Endothelial cell of umbilical vein (primary cell): ENCODE results near the gene GGA1. TPM values are rescaled to one million over a fixed set of nuclear protein-coding genes. Genes with fewer than 3 reads are reported as not detected.

ENCODE experiments used
- BruUV-seq: library from RNA; stranded (reverse); fragments of 400-500 nt; replicated peaks from 2 replicates; lab custom pipeline; 2021; lab: Mats Ljungman, UMichigan
- CTCF ChIA-PET: fragments of 300-600, 350-600 bp; sonication (Branson Sonifier 250); formaldehyde crosslinking; loops from one replicate; lab custom pipeline; 2021; ENCODE audit warnings: antibody characterized with exemption, inconsistent platforms; lab: Charles Lee
- POLR2A ChIA-PET: fragments of 300-600, 350-600 bp; sonication (Branson Sonifier 250); formaldehyde crosslinking; loops from one replicate; lab custom pipeline; 2021; ENCODE audit warnings: antibody characterized with exemption, inconsistent platforms; lab: Charles Lee
- DNase-seq: peaks from one replicate; pipeline ENCODE4 v3.0.0-alpha.2; 2011; ENCODE audit warnings: low read depth, low spot score
- FAIRE-seq: peaks from 2 replicates; lab custom pipeline; 2011; peaks lifted over from hg19 to GRCh38; lab: Jason Lieb, UNC
- H2AFZ ChIP-seq: 2 replicates; pipeline ENCODE4 v1.6.0; 2012; ENCODE audit warnings: low read depth, low read length, control low read depth, inconsistent platforms
- H3K27ac ChIP-seq: 2 replicates; pipeline ENCODE4 v1.5.1; 2011; ENCODE audit warnings: low read depth, mild to moderate bottlenecking, control low read depth, low read length, moderate library complexity; ENCODE audit not compliant: insufficient read depth
- H3K27me3 ChIP-seq, 2 experiments: 2 replicates each; pipeline versions ENCODE4 v1.6.0 to v1.6.1; 2011; ENCODE audit warnings: low read length in 2 of 2, mixed read lengths in 1 of 2; ENCODE audit not compliant: control insufficient read depth in 2 of 2, insufficient read depth in 2 of 2
- H3K36me3 ChIP-seq, 2 experiments: 2 replicates in 1 of 2; 3 replicates in 1 of 2; pipeline ENCODE4 v1.5.1; 2011; ENCODE audit warnings: low read length in 2 of 2, mild to moderate bottlenecking in 1 of 2, moderate library complexity in 1 of 2; ENCODE audit not compliant: control insufficient read depth in 2 of 2, insufficient read depth in 2 of 2; ENCODE audit errors: extremely low read depth in 1 of 2
- H3K4me1 ChIP-seq: 3 replicates; pipeline ENCODE4 v1.5.1; 2011; ENCODE audit warnings: mild to moderate bottlenecking, low read length; ENCODE audit not compliant: control insufficient read depth, insufficient read depth; ENCODE audit errors: extremely low read depth
- H3K4me2 ChIP-seq: 2 replicates; pipeline ENCODE4 v1.6.1; 2011; ENCODE audit warnings: low read length, control low read depth, mixed read lengths; ENCODE audit not compliant: insufficient read depth
- H3K4me3 ChIP-seq, 3 experiments: fragments of 200-600 bp in 1 of 3; sonication (generic), shearing (Covaris generic) in 1 of 3; replicated peaks in 1 of 3; 2 replicates each; pipeline ENCODE4 v1.5.1; 2011 to 2016; ENCODE audit warnings: control low read depth in 3 of 3, low read length in 3 of 3, mild to moderate bottlenecking in 2 of 3, inconsistent platforms in 1 of 3, low read depth in 1 of 3, moderate library complexity in 1 of 3; ENCODE audit not compliant: insufficient read depth in 1 of 3
- H3K79me2 ChIP-seq: 2 replicates; pipeline ENCODE4 v1.6.0; 2012; ENCODE audit warnings: low read length, inconsistent platforms; ENCODE audit not compliant: control insufficient read depth, insufficient read depth
- H3K9ac ChIP-seq: replicated peaks from 2 replicates; pipeline ENCODE3; 2011; ENCODE audit warnings: low read length, control low read depth; ENCODE audit not compliant: insufficient read depth; ENCODE audit errors: extremely low read depth
- H3K9me1 ChIP-seq: replicated peaks from 3 replicates; pipeline ENCODE4 v1.6.0; 2011; ENCODE audit warnings: mild to moderate bottlenecking, low read length; ENCODE audit not compliant: control insufficient read depth, insufficient read depth; ENCODE audit errors: extremely low read depth
- H3K9me3 ChIP-seq: replicated peaks from 2 replicates; pipeline ENCODE4 v1.5.1; 2012; ENCODE audit warnings: low read length, inconsistent platforms; ENCODE audit not compliant: control insufficient read depth, insufficient read depth
- H4K20me1 ChIP-seq: replicated peaks from 2 replicates; pipeline ENCODE3; 2011; ENCODE audit warnings: mild to moderate bottlenecking, low read length; ENCODE audit not compliant: control insufficient read depth, insufficient read depth; ENCODE audit errors: extremely low read depth
- CTCF ChIP-seq, 2 donors: IDR thresholded peaks; 1 replicate in 1 of 2; 2 replicates in 1 of 2; pipeline ENCODE4 v1.5.1; 2011; ENCODE audit warnings: low read length in 2 of 2, mild to moderate bottlenecking in 2 of 2, moderate library complexity in 2 of 2, control low read depth in 1 of 2, inconsistent platforms in 1 of 2, low read depth in 1 of 2; ENCODE audit not compliant: insufficient read depth in 1 of 2; ENCODE audit errors: extremely low read depth in 1 of 2
- EZH2 ChIP-seq: IDR thresholded peaks from 2 replicates; pipeline ENCODE4 v1.6.1; 2012; ENCODE audit warnings: borderline replicate concordance, low read depth, mild to moderate bottlenecking, moderate library complexity, low read length, inconsistent platforms; ENCODE audit not compliant: severe bottlenecking
- FOS ChIP-seq: IDR thresholded peaks from 2 replicates; pipeline ENCODE4 v1.6.1; 2011; ENCODE audit warnings: mild to moderate bottlenecking, low read length, moderate library complexity, borderline replicate concordance; ENCODE audit not compliant: insufficient read depth
- GATA2 ChIP-seq: IDR thresholded peaks from 2 replicates; pipeline ENCODE4 v1.7.0; 2011; ENCODE audit warnings: low read depth, mild to moderate bottlenecking, moderate library complexity, mixed read lengths, low read length; ENCODE audit not compliant: insufficient read length, insufficient read depth
- JUN ChIP-seq: IDR thresholded peaks from 2 replicates; pipeline ENCODE4 v1.6.1; 2011; ENCODE audit warnings: borderline replicate concordance, low read depth; ENCODE audit not compliant: insufficient read length, insufficient read depth
- MAX ChIP-seq: IDR thresholded peaks from 2 replicates; pipeline ENCODE4 v1.6.1; 2011; ENCODE audit not compliant: insufficient read depth, insufficient read length
- MYC ChIP-seq: IDR thresholded peaks from one replicate; pipeline ENCODE4 v1.6.1; 2011; ENCODE audit warnings: mild to moderate bottlenecking, low read depth, low read length
- POLR2A ChIP-seq: IDR thresholded peaks from 2 replicates; pipeline ENCODE4 v1.6.1; 2012; ENCODE audit warnings: low read depth, mild to moderate bottlenecking, control low read depth, low read length
- POLR2AphosphoS5 ChIP-seq: IDR thresholded peaks from 2 replicates; pipeline ENCODE4 v1.6.1; 2012; ENCODE audit warnings: low read depth, mild to moderate bottlenecking, control low read depth, low read length, moderate library complexity; ENCODE audit not compliant: insufficient read depth
- dilution Hi-C: fragments of 300-500 bp; cut with MboI; formaldehyde crosslinking; loops from one replicate; pipeline ENCODE4 v1.15.0; 2019; ENCODE audit warnings: low sequenced_read_pairs; ENCODE audit not compliant: extremely low pct_ligation_motif_present
- intact Hi-C: fragments of 100-400 bp; cut with micrococcal nuclease; formaldehyde crosslinking; loops from one replicate; pipeline ENCODE4 v1.10.0; 2022
- polyA plus RNA-seq, 4 experiments: library from polyadenylated mRNA; depleted of rRNA in 3 of 4; stranded (reverse) in 3 of 4; unstranded in 1 of 4; fragments of >200 nt; gene quantifications; 2 replicates each; pipeline versions ENCODE4 v1.2.1 to v1.2.3, GENCODE V29; 2011 to 2012; ENCODE audit warnings: missing spikeins in 1 of 4
- total RNA-seq: library from RNA; stranded (reverse); gene quantifications from 2 replicates; pipeline ENCODE4 v1.2.3, GENCODE V29; 2021

The GGA1 gene
- total and polyA plus RNA-seq, 2 donors (not counting 3 experiments of a cell fraction or from before 2014, with no cell fraction given): 54.1 to 67.5 TPM

- Histone ChIP-seq H4K20me1 (no peaks in the 10 kb centered on the region), H2AFZ (no peak overlapping the region), H3K4me3 (no peak overlapping the region), H3K4me1 (no peaks in the 10 kb centered on the region), H3K27ac (no peak overlapping the region), H3K4me2 (no peak overlapping the region), H3K79me2 (no peaks in the 10 kb centered on the region), H3K9me1 (no peaks in the 10 kb centered on the region), H3K9me3 (no peaks in the 10 kb centered on the region), H3K36me3 (no peaks in the 10 kb centered on the region), H3K27me3 (no peaks in the 10 kb centered on the region), H3K9ac (no peak overlapping the region)
- DNase-seq (no peak), FAIRE-seq (no peak)
- POLR2A ChIA-PET: no interaction called here
- CTCF ChIA-PET: interaction anchor here (1.9 kb wide), 1 partner anchor 34 kb away, joined by 6 read pairs; no protein-coding TSS in a partner anchor
- intact Hi-C loops (no loop called here), dilution Hi-C loops (no loop called here)
- no TSS peak for BruUV-seq
- TF ChIP-seq MAX (no peak), POLR2AphosphoS5 (no peak)
Observed at GRCh38 chr22:37647928-37648327, 39.3 kb downstream of the GGA1 start.

- no peaks in the 10 kb centered on the region for H3K79me2 ChIP-seq
- FAIRE-seq (no peak), DNase-seq (no peak)
- no peak overlapping the region for H3K4me3 ChIP-seq
- no peaks in the 10 kb centered on the region for H3K9me3 ChIP-seq
- H3K27ac ChIP-seq: no peak overlapping the region
- no peak overlapping the region for H3K9ac ChIP-seq
- intact Hi-C loops: no loop called here
- H3K4me2 ChIP-seq: no peak overlapping the region
- H3K9me1 ChIP-seq: no peaks in the 10 kb centered on the region
- dilution Hi-C loops: no loop called here
- ChIA-PET POLR2A (no interaction called here), CTCF (interaction anchor here (0.6 to 2.4 kb wide), 2 partner anchors 8 to 10 kb away, joined by 3 to 6 read pairs; partner anchors contain the start of gene PDXP)
- TF ChIP-seq POLR2AphosphoS5: no peak
- TF ChIP-seq MYC: no peak
- TF ChIP-seq POLR2A: no peak
- TF ChIP-seq GATA2: no peak
- TF ChIP-seq JUN: no peak
- TF ChIP-seq CTCF (IDR thresholded peaks at IDR 0.05; ENCODE audit: extremely low read depth in 1 of 2, insufficient read depth in 1 of 2, low read depth in 1 of 2, low read length in 2 of 2): no peak
- no peak for TF ChIP-seq EZH2
- TF ChIP-seq MAX: no peak
- TF ChIP-seq FOS: no peak
- no peak overlapping the region for H2AFZ ChIP-seq
- no peaks in the 10 kb centered on the region for H3K27me3 ChIP-seq
- H3K4me1 ChIP-seq: no peaks in the 10 kb centered on the region
- no peaks in the 10 kb centered on the region for H4K20me1 ChIP-seq
- no TSS peak for BruUV-seq
- no peaks in the 10 kb centered on the region for H3K36me3 ChIP-seq
Observed at GRCh38 chr22:37650463-37651136, 42.0 kb downstream of the GGA1 start.
